Fibroblast of skin of left quadriceps (primary cell): Measurements from ENCODE around the gene ADRA2B.

Source experiments
- DNase-seq, 2 experiments: peaks; one replicate each; pipeline ENCODE4 v3.0.0-alpha.2; 2013; ENCODE audit warnings: low read depth in 2 of 2

Gene ADRA2B

GRCh38 chr2:96138179-96139145, 22.1 kb upstream of the ADRA2B start, which contains the start of gene ASTL:
ASTL (minus strand) TSS chr2:96138502; CDS start chr2:96138436, 66 bp downstream.
- DNase-seq, result no peak

GRCh38 chr2:96137321-96138178, 21.2 kb upstream of the ADRA2B start:
- no peak for DNase-seq

DNA sequence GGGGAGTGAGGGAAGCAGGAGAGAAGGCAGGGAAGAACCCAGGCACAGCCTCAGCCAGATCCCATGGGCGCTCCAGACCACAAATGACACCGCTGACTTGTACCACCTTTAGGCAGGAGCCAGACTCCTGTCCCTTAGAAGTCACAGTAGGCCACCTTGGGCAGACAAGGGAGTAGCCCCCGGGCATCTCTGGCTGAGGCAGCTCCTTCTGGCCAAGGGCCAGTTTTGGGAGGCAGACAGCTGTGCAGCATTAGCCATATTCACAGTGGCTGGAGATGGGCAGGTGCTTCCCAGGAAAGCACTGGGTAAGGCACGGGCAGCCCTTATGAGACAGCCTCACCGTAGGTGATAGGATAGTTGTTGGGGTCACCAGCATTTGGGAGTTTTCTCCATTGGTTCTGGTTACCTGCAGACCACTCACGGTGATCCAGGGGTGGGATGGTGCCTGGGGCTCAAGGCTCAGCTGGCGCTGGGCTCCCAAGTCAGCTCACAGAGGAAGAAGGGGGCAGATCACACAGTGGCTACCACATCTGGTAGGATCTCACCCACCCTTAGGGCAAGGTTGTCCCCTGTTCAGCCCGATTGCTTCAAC, 19.9 kb upstream of the ADRA2B start:
- no peak for DNase-seq

- no peak for DNase-seq
Measured at GRCh38 chr2:96135621-96136020, 19.2 kb upstream of the ADRA2B start.

DNA sequence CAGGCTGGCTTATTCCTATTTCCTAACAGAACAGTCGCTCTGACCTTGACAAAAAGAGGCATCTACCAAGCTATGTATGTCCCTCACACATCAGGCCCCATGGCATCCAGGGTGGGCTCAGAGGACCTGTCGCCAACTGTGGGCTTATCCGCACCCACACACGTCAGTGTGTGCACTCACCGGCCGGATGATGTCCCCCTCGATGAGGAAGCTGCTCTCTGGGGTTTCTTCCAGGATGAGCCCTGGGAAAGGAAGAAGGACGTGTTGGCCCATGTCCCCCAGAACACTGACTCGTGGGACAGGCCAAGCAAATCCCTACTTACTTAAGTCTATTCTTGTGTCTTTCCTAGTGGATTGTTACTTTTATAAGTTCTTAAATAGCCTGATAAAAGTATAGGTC, 18.8 kb upstream of the ADRA2B start:
- DNase-seq, result no peak

- no peak for DNase-seq
Measured at GRCh38 chr2:96134421-96134820, 18.1 kb upstream of the ADRA2B start.

DNA sequence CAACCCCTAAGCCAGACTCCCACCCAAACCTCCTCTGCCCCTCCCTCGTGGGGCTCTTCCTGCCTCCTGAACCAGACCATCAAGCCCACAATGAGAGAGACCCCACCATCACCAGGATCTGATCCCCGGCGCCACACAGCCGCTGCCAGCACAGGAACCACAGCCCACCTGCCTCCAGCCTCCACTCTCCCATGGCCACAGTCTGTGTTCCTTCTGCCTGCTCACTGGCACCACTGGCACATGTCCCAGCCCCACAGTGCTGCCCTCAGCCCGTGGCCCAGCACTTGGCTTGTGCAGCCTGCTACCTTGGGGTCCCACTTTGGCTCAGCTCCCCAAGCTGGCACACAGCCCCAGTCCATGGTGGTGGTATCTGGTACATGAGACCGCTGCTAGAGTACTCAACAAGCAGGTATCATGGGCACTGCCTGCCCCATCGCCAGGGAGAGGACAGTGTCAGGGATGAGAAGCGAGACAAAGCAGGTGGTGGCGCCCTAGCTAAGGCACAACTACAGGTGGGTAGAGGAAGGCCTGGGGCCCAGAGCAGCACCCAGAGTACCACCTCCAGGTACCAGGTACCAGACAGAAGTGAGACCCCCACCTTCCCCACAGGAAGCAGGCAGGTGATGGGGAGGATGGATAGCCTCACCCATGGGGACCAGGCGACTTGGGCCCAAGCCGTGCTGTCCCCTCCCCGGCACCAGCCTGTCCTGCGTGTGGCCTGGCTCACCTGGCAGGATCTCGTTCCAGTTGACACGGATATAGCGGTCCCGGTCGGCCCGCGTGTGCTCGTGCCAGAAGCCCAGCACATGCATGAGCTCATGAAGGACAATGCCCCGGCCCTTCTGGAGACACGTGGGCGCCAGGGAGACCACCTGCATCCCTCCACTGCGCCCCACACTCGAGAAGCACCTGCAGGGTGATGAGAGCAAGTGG, 15.7 kb upstream of the ADRA2B start:
- no peak for DNase-seq

- DNase-seq, result no peak
Measured at GRCh38 chr2:96131152-96131812, 14.9 kb upstream of the ADRA2B start.

GRCh38 chr2:96130483-96130882, 14.1 kb upstream of the ADRA2B start:
- DNase-seq, result no peak

- no peak for DNase-seq
Measured at GRCh38 chr2:96129528-96130120, 13.3 kb upstream of the ADRA2B start.

- no peak for DNase-seq
Measured at GRCh38 chr2:96128456-96128855, 12.1 kb upstream of the ADRA2B start.

GRCh38 chr2:96124406-96125265, 8.3 kb upstream of the ADRA2B start:
- no peak for DNase-seq

- no peak for DNase-seq
Measured at GRCh38 chr2:96123936-96124335, 7.6 kb upstream of the ADRA2B start.

DNA sequence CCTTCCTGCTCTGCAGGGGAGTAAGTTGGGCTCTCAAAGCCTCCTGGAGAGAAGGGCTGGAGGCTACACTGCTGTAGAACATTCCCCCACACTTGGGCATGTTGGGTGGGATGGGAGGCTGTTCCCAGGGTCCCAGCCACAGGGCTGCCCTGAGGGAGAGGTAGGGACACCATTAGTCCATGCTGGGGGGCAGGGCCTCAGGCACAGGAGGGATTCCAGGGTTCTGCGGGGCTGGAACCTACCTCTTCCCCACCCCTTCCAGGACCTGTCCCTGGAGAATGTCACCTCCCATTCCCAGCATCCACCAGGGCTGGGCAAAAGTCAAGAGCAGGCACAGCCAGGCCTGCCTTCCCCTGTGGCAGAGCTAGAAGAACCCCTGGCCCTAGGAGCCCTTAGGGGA, 6.9 kb upstream of the ADRA2B start:
- DNase-seq, result no peak

DNA sequence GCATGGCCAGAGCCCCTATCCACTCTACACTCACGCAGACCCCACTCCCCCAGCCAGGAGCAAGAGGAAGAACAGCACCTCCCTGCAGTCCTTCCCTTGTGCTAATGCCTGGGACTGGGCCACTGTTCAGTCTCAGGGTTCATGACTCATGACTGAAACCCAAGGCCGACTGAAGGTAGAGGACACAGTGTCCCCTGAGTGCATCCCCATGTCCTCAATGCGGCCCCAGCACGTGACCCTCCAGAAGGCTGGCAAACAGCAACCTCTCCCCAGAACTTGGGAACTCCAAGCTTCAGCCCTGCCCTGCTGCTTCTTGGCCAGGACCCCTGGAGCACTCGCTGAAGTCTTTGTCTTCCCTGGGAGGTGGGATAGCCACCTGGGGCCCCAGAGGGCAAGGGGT, 6.0 kb upstream of the ADRA2B start:
- no peak for DNase-seq

- DNase-seq, result no peak
Measured at GRCh38 chr2:96121414-96121813, 5.0 kb upstream of the ADRA2B start.

GRCh38 chr2:96120991-96121390, 4.6 kb upstream of the ADRA2B start:
- DNase-seq, result no peak

- DNase-seq, result no peak
Measured at GRCh38 chr2:96120091-96120720, 3.8 kb upstream of the ADRA2B start.

- no peak for DNase-seq
Measured at GRCh38 chr2:96119389-96119751, 3.0 kb upstream of the ADRA2B start.
